GM12878 (cell line): ENCODE measurements around the gene ITGB5.

Experiments used
- ATF7 ChIP-seq: fragments of 450-650 bp; IDR thresholded peaks from 2 replicates; pipeline ENCODE4 v1.6.1; 2016; ENCODE audit warnings: low read depth, mild to moderate bottlenecking
- EZH2 ChIP-seq: IDR thresholded peaks from 2 replicates; pipeline ENCODE4 v1.6.1; 2012; ENCODE audit warnings: low read depth, mild to moderate bottlenecking, control low read depth, inconsistent platforms, low read length, borderline replicate concordance; ENCODE audit not compliant: control insufficient read depth
- JUND ChIP-seq: IDR thresholded peaks from 2 replicates; pipeline ENCODE4 v1.6.1; 2012; ENCODE audit warnings: low read depth, mild to moderate bottlenecking, low read length, improper control_type of control experiment, moderate library complexity
- PAX5 ChIP-seq: IDR thresholded peaks from 2 replicates; pipeline ENCODE4 v1.6.1; 2011; ENCODE audit warnings: low read depth, low read length, borderline replicate concordance
- POLR2A ChIP-seq: IDR thresholded peaks from 2 replicates; pipeline ENCODE4 v1.6.1; 2011; ENCODE audit warnings: low read depth, mild to moderate bottlenecking, low read length
- RAD21 ChIP-seq: IDR thresholded peaks from 2 replicates; pipeline ENCODE4 v1.6.1; 2011; ENCODE audit warnings: mild to moderate bottlenecking, low read depth, low read length, moderate library complexity; ENCODE audit not compliant: insufficient read depth
- SMC3 ChIP-seq: IDR thresholded peaks from 2 replicates; pipeline ENCODE4 v1.6.1; 2011; ENCODE audit warnings: low read length, improper control_type of control experiment, borderline replicate concordance
- TCF12 ChIP-seq: IDR thresholded peaks from 2 replicates; pipeline ENCODE4 v1.6.1; 2011; ENCODE audit warnings: low read depth, mild to moderate bottlenecking, low read length
- ZNF384 ChIP-seq: IDR thresholded peaks from 2 replicates; pipeline ENCODE4 v1.6.1; 2012; ENCODE audit warnings: low read depth, mild to moderate bottlenecking, low read length, improper control_type of control experiment, borderline replicate concordance
- TF ChIP-seq, protein P1 (sequence below), 3 experiments: IDR thresholded peaks in 2 of 3; conservative IDR thresholded peaks in 1 of 3; 2 replicates each; pipeline ENCODE4 v1.5.1; 2011; ENCODE audit warnings: low read depth in 3 of 3, low read length in 3 of 3, mild to moderate bottlenecking in 3 of 3, control low read depth in 2 of 3, moderate library complexity in 2 of 3, inconsistent platforms in 1 of 3, mixed read lengths in 1 of 3; ENCODE audit not compliant: control insufficient read depth in 2 of 3, insufficient read depth in 1 of 3; ENCODE audit errors: extremely low read depth in 1 of 3
- TF ChIP-seq, protein P2 (sequence below): fragments of 150-350 bp; IDR thresholded peaks from 2 replicates; pipeline ENCODE4 v1.6.1; 2016; ENCODE audit warnings: low read depth, low read length
- TF ChIP-seq, protein P3 (sequence below): fragments of 450-650 bp; IDR thresholded peaks from 2 replicates; pipeline ENCODE4 v1.6.1; 2017; ENCODE audit warnings: mild to moderate bottlenecking, low read depth, inconsistent platforms; ENCODE audit not compliant: poor library complexity, severe bottlenecking
- TF ChIP-seq, protein P4 (sequence below): IDR thresholded peaks from 2 replicates; pipeline ENCODE4 v1.6.1; 2012; ENCODE audit warnings: low read depth, low read length, improper control_type of control experiment
- TF ChIP-seq, protein P5 (sequence below): IDR thresholded peaks from 2 replicates; pipeline ENCODE4 v1.6.1; 2011; ENCODE audit warnings: low read depth, low read length, improper control_type of control experiment, borderline replicate concordance

DNA sequence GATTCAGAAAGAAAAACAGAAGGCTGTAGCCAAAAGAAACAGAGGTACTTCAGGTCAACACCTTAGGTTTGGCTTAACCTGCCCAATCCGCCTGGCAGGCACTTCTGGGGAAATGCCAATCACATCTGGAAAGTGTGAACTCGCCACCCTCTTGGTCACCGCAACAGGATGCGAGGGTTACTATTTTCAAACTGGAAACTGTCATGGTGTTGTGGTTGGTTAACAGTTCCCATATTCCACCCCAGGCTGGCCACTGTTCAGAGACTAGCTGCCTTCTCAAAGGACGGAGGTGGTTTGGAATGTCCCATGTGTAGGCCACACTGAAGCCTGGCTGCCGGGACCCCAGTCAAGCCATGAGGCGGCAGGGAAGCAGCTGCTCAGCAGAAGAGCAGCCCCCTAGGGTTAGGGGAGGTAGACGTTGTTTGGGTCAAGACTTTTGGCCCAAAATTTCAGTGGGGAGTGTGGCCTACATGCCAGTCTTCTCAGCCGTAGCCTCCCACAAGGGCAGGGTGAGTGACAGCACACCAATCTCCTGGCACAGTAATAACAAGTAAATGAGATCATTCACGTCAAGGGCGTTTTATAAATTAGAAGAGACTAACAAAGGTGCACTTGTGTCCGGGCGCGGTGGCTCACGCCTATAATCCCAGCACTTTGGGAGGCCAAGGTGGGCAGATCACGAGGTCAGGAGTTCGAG is 102.3 kb downstream of the ITGB5 start:
- no peak for TF ChIP-seq ZNF384
- TF ChIP-seq, protein P1, sequence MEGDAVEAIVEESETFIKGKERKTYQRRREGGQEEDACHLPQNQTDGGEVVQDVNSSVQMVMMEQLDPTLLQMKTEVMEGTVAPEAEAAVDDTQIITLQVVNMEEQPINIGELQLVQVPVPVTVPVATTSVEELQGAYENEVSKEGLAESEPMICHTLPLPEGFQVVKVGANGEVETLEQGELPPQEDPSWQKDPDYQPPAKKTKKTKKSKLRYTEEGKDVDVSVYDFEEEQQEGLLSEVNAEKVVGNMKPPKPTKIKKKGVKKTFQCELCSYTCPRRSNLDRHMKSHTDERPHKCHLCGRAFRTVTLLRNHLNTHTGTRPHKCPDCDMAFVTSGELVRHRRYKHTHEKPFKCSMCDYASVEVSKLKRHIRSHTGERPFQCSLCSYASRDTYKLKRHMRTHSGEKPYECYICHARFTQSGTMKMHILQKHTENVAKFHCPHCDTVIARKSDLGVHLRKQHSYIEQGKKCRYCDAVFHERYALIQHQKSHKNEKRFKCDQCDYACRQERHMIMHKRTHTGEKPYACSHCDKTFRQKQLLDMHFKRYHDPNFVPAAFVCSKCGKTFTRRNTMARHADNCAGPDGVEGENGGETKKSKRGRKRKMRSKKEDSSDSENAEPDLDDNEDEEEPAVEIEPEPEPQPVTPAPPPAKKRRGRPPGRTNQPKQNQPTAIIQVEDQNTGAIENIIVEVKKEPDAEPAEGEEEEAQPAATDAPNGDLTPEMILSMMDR (IDR thresholded peaks at IDR 0.05 in 2 of 3, conservative IDR thresholded peaks at IDR 0.05 in 1 of 3; ENCODE audit: control insufficient read depth in 2 of 3, extremely low read depth in 1 of 3, insufficient read depth in 1 of 3, low read depth in 3 of 3, low read length in 3 of 3) = no peak
- TF ChIP-seq, protein P2, sequence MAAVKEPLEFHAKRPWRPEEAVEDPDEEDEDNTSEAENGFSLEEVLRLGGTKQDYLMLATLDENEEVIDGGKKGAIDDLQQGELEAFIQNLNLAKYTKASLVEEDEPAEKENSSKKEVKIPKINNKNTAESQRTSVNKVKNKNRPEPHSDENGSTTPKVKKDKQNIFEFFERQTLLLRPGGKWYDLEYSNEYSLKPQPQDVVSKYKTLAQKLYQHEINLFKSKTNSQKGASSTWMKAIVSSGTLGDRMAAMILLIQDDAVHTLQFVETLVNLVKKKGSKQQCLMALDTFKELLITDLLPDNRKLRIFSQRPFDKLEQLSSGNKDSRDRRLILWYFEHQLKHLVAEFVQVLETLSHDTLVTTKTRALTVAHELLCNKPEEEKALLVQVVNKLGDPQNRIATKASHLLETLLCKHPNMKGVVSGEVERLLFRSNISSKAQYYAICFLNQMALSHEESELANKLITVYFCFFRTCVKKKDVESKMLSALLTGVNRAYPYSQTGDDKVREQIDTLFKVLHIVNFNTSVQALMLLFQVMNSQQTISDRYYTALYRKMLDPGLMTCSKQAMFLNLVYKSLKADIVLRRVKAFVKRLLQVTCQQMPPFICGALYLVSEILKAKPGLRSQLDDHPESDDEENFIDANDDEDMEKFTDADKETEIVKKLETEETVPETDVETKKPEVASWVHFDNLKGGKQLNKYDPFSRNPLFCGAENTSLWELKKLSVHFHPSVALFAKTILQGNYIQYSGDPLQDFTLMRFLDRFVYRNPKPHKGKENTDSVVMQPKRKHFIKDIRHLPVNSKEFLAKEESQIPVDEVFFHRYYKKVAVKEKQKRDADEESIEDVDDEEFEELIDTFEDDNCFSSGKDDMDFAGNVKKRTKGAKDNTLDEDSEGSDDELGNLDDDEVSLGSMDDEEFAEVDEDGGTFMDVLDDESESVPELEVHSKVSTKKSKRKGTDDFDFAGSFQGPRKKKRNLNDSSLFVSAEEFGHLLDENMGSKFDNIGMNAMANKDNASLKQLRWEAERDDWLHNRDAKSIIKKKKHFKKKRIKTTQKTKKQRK = no peak
- TF ChIP-seq TCF12 = no peak
- no peak for TF ChIP-seq RAD21
- TF ChIP-seq POLR2A = no peak
- no peak for TF ChIP-seq SMC3
- TF ChIP-seq, protein P3, sequence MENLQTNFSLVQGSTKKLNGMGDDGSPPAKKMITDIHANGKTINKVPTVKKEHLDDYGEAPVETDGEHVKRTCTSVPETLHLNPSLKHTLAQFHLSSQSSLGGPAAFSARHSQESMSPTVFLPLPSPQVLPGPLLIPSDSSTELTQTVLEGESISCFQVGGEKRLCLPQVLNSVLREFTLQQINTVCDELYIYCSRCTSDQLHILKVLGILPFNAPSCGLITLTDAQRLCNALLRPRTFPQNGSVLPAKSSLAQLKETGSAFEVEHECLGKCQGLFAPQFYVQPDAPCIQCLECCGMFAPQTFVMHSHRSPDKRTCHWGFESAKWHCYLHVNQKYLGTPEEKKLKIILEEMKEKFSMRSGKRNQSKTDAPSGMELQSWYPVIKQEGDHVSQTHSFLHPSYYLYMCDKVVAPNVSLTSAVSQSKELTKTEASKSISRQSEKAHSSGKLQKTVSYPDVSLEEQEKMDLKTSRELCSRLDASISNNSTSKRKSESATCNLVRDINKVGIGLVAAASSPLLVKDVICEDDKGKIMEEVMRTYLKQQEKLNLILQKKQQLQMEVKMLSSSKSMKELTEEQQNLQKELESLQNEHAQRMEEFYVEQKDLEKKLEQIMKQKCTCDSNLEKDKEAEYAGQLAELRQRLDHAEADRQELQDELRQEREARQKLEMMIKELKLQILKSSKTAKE = peak; percentile 35
- TF ChIP-seq, protein P4, sequence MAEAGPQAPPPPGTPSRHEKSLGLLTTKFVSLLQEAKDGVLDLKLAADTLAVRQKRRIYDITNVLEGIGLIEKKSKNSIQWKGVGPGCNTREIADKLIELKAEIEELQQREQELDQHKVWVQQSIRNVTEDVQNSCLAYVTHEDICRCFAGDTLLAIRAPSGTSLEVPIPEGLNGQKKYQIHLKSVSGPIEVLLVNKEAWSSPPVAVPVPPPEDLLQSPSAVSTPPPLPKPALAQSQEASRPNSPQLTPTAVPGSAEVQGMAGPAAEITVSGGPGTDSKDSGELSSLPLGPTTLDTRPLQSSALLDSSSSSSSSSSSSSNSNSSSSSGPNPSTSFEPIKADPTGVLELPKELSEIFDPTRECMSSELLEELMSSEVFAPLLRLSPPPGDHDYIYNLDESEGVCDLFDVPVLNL = no peak
- TF ChIP-seq ATF7 = 0 out of 2 replicates have a peak, but pooled peaks have one; percentile 33
- TF ChIP-seq EZH2 = no peak
- no peak for TF ChIP-seq PAX5
- TF ChIP-seq JUND = no peak
- TF ChIP-seq, protein P5, sequence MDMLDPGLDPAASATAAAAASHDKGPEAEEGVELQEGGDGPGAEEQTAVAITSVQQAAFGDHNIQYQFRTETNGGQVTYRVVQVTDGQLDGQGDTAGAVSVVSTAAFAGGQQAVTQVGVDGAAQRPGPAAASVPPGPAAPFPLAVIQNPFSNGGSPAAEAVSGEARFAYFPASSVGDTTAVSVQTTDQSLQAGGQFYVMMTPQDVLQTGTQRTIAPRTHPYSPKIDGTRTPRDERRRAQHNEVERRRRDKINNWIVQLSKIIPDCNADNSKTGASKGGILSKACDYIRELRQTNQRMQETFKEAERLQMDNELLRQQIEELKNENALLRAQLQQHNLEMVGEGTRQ = no peak
